Effector memory CD4-positive, alpha-beta T cell (primary cell): ENCODE results near the gene LTBP2.

Source experiments
- DNase-seq, 3 donors: peaks; one replicate each; pipeline ENCODE4 v3.0.0-alpha.2; 2020
- H3K27ac ChIP-seq: 2 replicates; pipeline ENCODE4 v1.7.0; 2013; ENCODE audit warnings: mild to moderate bottlenecking, low read length, moderate library complexity; ENCODE audit not compliant: insufficient read depth, poor library complexity, severe bottlenecking
- H3K27me3 ChIP-seq: replicated peaks from 2 replicates; pipeline ENCODE4 v1.7.0; 2013; ENCODE audit warnings: mild to moderate bottlenecking, low read length; ENCODE audit not compliant: insufficient read depth, control insufficient read depth, poor library complexity, severe bottlenecking
- H3K36me3 ChIP-seq: 2 replicates; pipeline ENCODE4 v1.7.0; 2013; ENCODE audit warnings: mild to moderate bottlenecking, low read length, moderate library complexity; ENCODE audit not compliant: control insufficient read depth, insufficient read depth
- H3K4me1 ChIP-seq: 2 replicates; pipeline ENCODE4 v1.7.0; 2013; ENCODE audit warnings: low read length, mild to moderate bottlenecking; ENCODE audit not compliant: control insufficient read depth, insufficient read depth, poor library complexity, severe bottlenecking
- H3K4me3 ChIP-seq: 2 replicates; pipeline ENCODE4 v1.7.0; 2013; ENCODE audit warnings: low read length, low read depth, mild to moderate bottlenecking; ENCODE audit not compliant: insufficient read depth, poor library complexity, severe bottlenecking
- H3K9me3 ChIP-seq: 2 replicates; pipeline ENCODE4 v1.7.0; 2013; ENCODE audit warnings: mild to moderate bottlenecking, low read length, moderate library complexity; ENCODE audit not compliant: control insufficient read depth

Gene LTBP2

GRCh38 chr14:74583689-74584434, 28.2 kb downstream of the LTBP2 start:
- H3K36me3 ChIP-seq = no peaks in the 10 kb centered on the region
- no peaks in the 10 kb centered on the region for H3K9me3 ChIP-seq
- H3K27me3 ChIP-seq = no peaks in the 10 kb centered on the region
- DNase-seq = no peak
- H3K4me1 ChIP-seq = no peaks in the 10 kb centered on the region
- no peak overlapping the region for H3K27ac ChIP-seq
- no peak overlapping the region for H3K4me3 ChIP-seq

GRCh38 chr14:74582910-74583581, 29.0 kb downstream of the LTBP2 start:
- no peak overlapping the region for H3K4me3 ChIP-seq
- no peaks in the 10 kb centered on the region for H3K27me3 ChIP-seq
- H3K27ac ChIP-seq = no peak overlapping the region
- H3K9me3 ChIP-seq = no peaks in the 10 kb centered on the region
- no peaks in the 10 kb centered on the region for H3K4me1 ChIP-seq
- H3K36me3 ChIP-seq = no peaks in the 10 kb centered on the region
- DNase-seq = no peak

- H3K36me3 ChIP-seq = no peaks in the 10 kb centered on the region
- no peak overlapping the region for H3K4me3 ChIP-seq
- no peaks in the 10 kb centered on the region for H3K4me1 ChIP-seq
- H3K9me3 ChIP-seq = no peaks in the 10 kb centered on the region
- no peak for DNase-seq
- no peaks in the 10 kb centered on the region for H3K27me3 ChIP-seq
- no peak overlapping the region for H3K27ac ChIP-seq
Observed at GRCh38 chr14:74580275-74580672, 31.8 kb downstream of the LTBP2 start.

- H3K4me3 ChIP-seq = no peak overlapping the region
- no peaks in the 10 kb centered on the region for H3K27me3 ChIP-seq
- H3K36me3 ChIP-seq = no peaks in the 10 kb centered on the region
- no peaks in the 10 kb centered on the region for H3K9me3 ChIP-seq
- no peak for DNase-seq
- H3K4me1 ChIP-seq = peaks cover 3% of the 10 kb centered on the region
- no peak overlapping the region for H3K27ac ChIP-seq
Observed at GRCh38 chr14:74579447-74580274, 32.4 kb downstream of the LTBP2 start.

GRCh38 chr14:74578479-74578878, 33.6 kb downstream of the LTBP2 start:
- no peak for DNase-seq
- Histone ChIP-seq H3K36me3 (no peaks in the 10 kb centered on the region), H3K27me3 (no peaks in the 10 kb centered on the region), H3K4me1 (peaks cover 4% of the 10 kb centered on the region), H3K27ac (no peak overlapping the region), H3K9me3 (no peaks in the 10 kb centered on the region), H3K4me3 (no peak overlapping the region)

DNA sequence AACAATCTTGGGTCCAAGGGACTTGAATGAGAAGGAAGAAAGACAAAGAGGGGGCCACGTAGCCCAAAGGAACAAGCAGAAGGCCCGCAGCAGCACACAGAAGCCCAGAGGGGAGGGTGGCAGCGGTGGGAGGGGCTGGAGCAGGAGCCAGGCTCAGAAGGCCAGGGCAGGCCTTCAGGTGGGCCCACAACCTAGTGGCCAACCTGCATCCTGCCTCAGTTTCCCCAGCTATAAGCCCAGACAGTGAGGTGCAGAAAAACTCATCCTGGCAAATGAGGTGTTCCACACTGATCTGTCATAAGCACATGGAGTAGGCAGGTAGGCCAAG, 34.1 kb downstream of the LTBP2 start:
- Histone ChIP-seq H3K36me3 (no peaks in the 10 kb centered on the region), H3K4me1 (peaks cover 10% of the 10 kb centered on the region), H3K27me3 (no peaks in the 10 kb centered on the region), H3K27ac (no peak overlapping the region), H3K9me3 (no peaks in the 10 kb centered on the region), H3K4me3 (no peak overlapping the region)
- DNase-seq = no peak

DNA sequence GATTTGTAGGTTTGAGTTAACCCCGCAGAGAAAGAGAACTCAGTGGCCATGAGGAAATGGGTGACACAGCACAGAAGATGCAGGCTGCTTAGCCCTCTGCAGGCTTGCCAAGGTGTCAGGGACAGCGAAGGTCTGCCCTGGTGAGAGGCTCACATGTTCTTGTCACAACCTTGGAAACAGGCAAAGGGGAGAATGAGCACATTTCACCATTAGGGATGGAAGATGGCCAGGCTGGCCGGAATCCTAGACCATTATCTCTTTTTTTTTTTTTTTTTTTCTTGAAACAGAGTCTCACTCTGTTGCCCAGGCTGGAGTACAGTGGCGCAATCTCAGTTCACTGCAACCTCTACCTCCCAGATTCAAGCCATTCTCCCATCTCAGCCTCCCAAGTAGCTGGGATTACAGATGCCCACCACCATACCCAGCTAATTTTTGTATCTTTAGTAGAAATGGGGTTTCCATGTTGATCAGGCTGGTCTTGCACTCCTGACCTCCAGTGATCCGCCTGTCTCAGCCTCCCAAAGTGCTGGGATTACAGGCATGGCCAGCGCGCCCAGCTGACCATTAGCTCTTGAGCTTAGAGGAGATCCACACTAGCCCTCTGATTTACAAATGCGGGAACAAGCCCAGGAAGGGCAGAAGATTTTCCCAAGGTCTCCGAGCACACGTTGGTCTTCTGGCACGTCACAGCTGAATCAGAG, 34.6 kb downstream of the LTBP2 start:
- Histone ChIP-seq H3K4me1 (peaks cover 15% of the 10 kb centered on the region), H3K36me3 (no peaks in the 10 kb centered on the region), H3K9me3 (no peaks in the 10 kb centered on the region), H3K27ac (no peak overlapping the region), H3K4me3 (no peak overlapping the region), H3K27me3 (no peaks in the 10 kb centered on the region)
- no peak for DNase-seq

DNA sequence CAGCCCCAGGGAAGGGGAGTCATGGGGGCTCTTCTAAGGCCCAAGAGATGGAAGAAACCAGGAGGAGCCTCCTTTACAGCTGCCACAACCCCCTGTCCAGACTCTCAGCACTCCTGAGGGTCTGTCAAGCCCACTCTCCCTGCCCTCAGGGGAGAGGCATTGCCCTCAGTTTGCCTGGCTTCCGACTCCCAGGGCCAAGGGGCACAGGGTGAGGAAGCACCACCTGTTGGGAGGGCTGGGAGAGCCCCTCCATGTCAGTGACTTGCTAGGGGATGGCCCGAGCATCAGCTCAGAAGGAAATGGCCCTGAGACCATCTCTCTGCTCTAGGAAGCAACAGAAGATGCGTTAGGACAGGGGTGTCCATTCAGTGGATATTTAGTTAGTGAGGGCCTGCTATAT, 36.1 kb downstream of the LTBP2 start:
- H3K9me3 ChIP-seq = no peaks in the 10 kb centered on the region
- no peak overlapping the region for H3K4me3 ChIP-seq
- H3K36me3 ChIP-seq = no peaks in the 10 kb centered on the region
- DNase-seq = no peak
- H3K27me3 ChIP-seq = no peaks in the 10 kb centered on the region
- no peak overlapping the region for H3K27ac ChIP-seq
- peaks cover 22% of the 10 kb centered on the region for H3K4me1 ChIP-seq

- Histone ChIP-seq H3K9me3 (no peaks in the 10 kb centered on the region), H3K27me3 (no peaks in the 10 kb centered on the region), H3K36me3 (no peaks in the 10 kb centered on the region), H3K27ac (no peak overlapping the region), H3K4me1 (peaks cover 22% of the 10 kb centered on the region), H3K4me3 (no peak overlapping the region)
- DNase-seq = no peak
Observed at GRCh38 chr14:74575507-74575906, 36.5 kb downstream of the LTBP2 start.
